ENCODE measurements around the gene NEAT1. TPM values are rescaled to one million over a fixed set of nuclear protein-coding genes. Genes with fewer than 3 reads are reported as not detected.

The NEAT1 gene
- total RNA-seq, 1 donor, result 818 TPM

DNA sequence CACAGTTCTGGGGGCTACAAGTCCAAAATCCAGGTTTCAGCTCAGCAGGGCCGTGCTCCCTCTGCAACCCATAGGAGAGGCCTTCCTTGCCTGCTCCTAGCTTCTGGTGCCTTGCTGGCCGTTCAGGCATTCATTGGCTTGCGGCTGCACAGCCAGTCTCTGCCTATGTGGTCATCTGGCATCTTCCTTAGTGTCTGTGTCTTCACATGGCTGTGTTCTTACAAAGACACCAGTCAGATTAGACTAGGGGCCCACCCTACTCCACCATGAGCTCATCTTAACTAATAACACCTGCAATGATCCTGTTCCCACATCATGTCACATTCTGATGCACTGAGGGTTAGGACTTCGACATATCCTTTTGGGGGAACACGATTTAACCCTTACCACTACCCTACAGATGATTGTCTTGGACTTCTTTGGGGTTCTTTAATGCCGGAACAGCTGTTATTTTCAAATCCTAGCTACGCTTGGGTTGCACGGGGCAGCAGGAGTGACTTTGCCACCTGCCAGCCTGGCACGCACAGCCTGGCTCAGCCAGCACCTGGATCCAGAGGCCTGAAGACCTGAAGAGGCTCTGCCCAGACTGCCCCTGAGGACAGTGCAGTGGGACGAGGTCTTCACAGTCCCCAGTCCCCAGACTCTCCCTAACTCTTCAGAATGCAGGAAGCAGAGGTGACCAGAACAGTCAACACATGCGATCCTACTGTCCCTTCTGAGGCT, 7.7 kb upstream of the NEAT1 start:
- DNase-seq (ENCODE audit: insufficient read length, low spot score, missing footprints), result peak; percentile 76
- no peak overlapping the region for H3K4me3 ChIP-seq (ENCODE audit: insufficient read depth, low read length)
- H3K27me3 ChIP-seq (ENCODE audit: insufficient read depth, low read length), result no peaks in the 10 kb centered on the region
- H3K79me2 ChIP-seq (ENCODE audit: insufficient read depth, low read length), result peaks cover 42% of the 10 kb centered on the region
- H3K27ac ChIP-seq (ENCODE audit: low read depth, low read length), result no peak overlapping the region
- H3K9me3 ChIP-seq (ENCODE audit: low read depth, low read length), result no peaks in the 10 kb centered on the region
- no peak overlapping the region for H2AFZ ChIP-seq (ENCODE audit: low read length)
- H3K4me1 ChIP-seq (ENCODE audit: insufficient read depth, low read length), result peaks cover 42% of the 10 kb centered on the region
- TF ChIP-seq, protein P1, sequence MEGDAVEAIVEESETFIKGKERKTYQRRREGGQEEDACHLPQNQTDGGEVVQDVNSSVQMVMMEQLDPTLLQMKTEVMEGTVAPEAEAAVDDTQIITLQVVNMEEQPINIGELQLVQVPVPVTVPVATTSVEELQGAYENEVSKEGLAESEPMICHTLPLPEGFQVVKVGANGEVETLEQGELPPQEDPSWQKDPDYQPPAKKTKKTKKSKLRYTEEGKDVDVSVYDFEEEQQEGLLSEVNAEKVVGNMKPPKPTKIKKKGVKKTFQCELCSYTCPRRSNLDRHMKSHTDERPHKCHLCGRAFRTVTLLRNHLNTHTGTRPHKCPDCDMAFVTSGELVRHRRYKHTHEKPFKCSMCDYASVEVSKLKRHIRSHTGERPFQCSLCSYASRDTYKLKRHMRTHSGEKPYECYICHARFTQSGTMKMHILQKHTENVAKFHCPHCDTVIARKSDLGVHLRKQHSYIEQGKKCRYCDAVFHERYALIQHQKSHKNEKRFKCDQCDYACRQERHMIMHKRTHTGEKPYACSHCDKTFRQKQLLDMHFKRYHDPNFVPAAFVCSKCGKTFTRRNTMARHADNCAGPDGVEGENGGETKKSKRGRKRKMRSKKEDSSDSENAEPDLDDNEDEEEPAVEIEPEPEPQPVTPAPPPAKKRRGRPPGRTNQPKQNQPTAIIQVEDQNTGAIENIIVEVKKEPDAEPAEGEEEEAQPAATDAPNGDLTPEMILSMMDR (IDR thresholded peaks at IDR 0.05; ENCODE audit: extremely low read depth, low read depth, low read length), result no peak
- no peak overlapping the region for H3K4me2 ChIP-seq (ENCODE audit: insufficient read depth, low read length)
- H3K36me3 ChIP-seq (ENCODE audit: insufficient read depth, low read length), result peaks cover 18% of the 10 kb centered on the region
- H4K20me1 ChIP-seq (ENCODE audit: insufficient read depth, low read length), result peaks cover 3% of the 10 kb centered on the region

DNA sequence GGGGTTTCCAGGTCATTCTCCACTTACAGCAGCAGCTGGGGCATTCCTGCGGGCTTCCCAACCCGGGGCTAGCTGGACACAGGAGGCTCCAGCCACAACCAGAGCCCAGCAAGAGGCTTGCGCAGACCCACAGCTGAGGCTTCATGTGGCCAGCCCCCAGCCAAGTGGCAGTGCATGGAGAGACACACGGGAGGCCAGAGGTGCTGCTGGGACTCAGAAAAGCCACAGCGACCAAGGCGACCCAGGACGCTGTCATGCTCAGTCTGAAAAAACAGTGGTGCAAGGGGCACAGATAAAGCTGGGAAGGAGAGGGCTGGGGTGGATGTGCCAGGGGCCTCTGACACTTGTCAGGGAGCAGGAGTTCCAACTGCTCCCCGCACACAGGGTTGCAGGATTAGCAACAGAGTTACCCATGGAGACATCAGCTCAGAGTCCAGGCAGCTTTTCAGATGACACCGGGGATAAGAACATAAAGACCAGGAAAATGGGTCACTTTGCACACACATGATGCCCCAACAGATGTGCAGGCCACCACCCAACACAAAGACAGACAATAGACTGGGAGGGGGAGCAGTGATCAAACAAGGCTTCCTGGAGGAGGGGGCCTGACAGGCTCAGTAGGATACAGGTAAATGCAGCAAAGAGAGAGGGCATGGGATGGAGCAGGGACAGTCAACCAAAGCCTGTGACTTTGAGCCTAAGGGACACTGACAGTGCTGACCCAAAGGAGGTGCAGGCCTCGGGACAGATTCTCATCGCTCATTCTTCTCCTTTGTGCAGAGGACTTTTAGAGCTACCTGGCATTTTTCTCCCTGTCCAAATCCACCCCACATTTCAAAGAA, 6.9 kb upstream of the NEAT1 start:
- peaks cover 3% of the 10 kb centered on the region for H4K20me1 ChIP-seq (ENCODE audit: insufficient read depth, low read length)
- peak; percentile 77 for DNase-seq (ENCODE audit: insufficient read length, low spot score, missing footprints)
- H3K9me3 ChIP-seq (ENCODE audit: low read depth, low read length), result no peaks in the 10 kb centered on the region
- H2AFZ ChIP-seq (ENCODE audit: low read length), result no peak overlapping the region
- peaks cover 50% of the 10 kb centered on the region for H3K4me1 ChIP-seq (ENCODE audit: insufficient read depth, low read length)
- H3K27me3 ChIP-seq (ENCODE audit: insufficient read depth, low read length), result no peaks in the 10 kb centered on the region
- TF ChIP-seq, protein P1 (IDR thresholded peaks at IDR 0.05; ENCODE audit: extremely low read depth, low read depth, low read length), result no peak
- H3K4me3 ChIP-seq (ENCODE audit: insufficient read depth, low read length), result peak overlapping the region; percentile 58
- H3K27ac ChIP-seq (ENCODE audit: low read depth, low read length), result peak overlapping the region; percentile 100
- peaks cover 49% of the 10 kb centered on the region for H3K79me2 ChIP-seq (ENCODE audit: insufficient read depth, low read length)
- H3K4me2 ChIP-seq (ENCODE audit: insufficient read depth, low read length), result peak overlapping the region; percentile 82
- H3K36me3 ChIP-seq (ENCODE audit: insufficient read depth, low read length), result peaks cover 18% of the 10 kb centered on the region

DNA sequence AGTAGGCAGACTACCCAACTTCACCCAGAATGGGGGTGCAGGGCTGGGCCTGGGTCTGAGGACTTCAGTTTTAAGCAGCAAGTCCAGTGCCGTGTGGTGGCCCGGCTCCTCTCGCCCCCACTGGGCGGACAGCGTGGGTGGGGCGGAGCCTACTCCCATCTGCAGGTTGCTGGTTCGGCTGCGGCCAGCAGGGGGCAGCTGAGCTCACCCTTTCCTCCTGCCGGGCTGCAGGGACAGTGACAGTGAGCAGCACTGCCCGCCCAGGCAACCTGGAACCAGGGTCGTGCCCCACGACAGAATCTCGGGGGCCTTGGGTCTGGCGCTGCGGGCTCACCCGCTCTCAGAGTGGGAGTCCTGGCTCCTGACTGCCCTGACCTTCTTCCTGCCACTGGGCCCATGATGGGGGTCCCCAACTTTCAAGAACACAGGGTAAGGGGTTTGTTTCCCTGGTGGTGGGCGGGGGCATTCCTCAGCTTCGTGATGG, 6.2 kb upstream of the NEAT1 start:
- H3K4me2 ChIP-seq (ENCODE audit: insufficient read depth, low read length), result peak overlapping the region; percentile 82
- H3K27ac ChIP-seq (ENCODE audit: low read depth, low read length), result peak overlapping the region; percentile 100
- peaks cover 3% of the 10 kb centered on the region for H4K20me1 ChIP-seq (ENCODE audit: insufficient read depth, low read length)
- peaks cover 15% of the 10 kb centered on the region for H3K36me3 ChIP-seq (ENCODE audit: insufficient read depth, low read length)
- no peak overlapping the region for H2AFZ ChIP-seq (ENCODE audit: low read length)
- H3K79me2 ChIP-seq (ENCODE audit: insufficient read depth, low read length), result peaks cover 49% of the 10 kb centered on the region
- TF ChIP-seq, protein P1 (IDR thresholded peaks at IDR 0.05; ENCODE audit: extremely low read depth, low read depth, low read length), result peak; percentile 86
- H3K9me3 ChIP-seq (ENCODE audit: low read depth, low read length), result no peaks in the 10 kb centered on the region
- H3K4me3 ChIP-seq (ENCODE audit: insufficient read depth, low read length), result peak overlapping the region; percentile 58
- no peaks in the 10 kb centered on the region for H3K27me3 ChIP-seq (ENCODE audit: insufficient read depth, low read length)
- peaks cover 54% of the 10 kb centered on the region for H3K4me1 ChIP-seq (ENCODE audit: insufficient read depth, low read length)
- peak; percentile 100 for DNase-seq (ENCODE audit: insufficient read length, low spot score, missing footprints)
